HG03139 (cell line): ENCODE data around the gene GNAT1.
A peak's percentile ranks its signal among the peaks of the same experiment; 100 is the strongest.
"Not testable (repeated sequence)": the region's sequence is repeated elsewhere in the genome, so short reads cannot be mapped to it uniquely, and the experiment has no call there.

Source experiments
- ATAC-seq: cut with Tn5 transposase; IDR thresholded peaks from one replicate; pipeline ENCODE4 v1.9.1; 2021; ENCODE audit not compliant: unreplicated experiment

Gene GNAT1

GRCh38 chr3:50237754-50238548 is 46.5 kb downstream of the GNAT1 start:
- no peak for ATAC-seq

DNA sequence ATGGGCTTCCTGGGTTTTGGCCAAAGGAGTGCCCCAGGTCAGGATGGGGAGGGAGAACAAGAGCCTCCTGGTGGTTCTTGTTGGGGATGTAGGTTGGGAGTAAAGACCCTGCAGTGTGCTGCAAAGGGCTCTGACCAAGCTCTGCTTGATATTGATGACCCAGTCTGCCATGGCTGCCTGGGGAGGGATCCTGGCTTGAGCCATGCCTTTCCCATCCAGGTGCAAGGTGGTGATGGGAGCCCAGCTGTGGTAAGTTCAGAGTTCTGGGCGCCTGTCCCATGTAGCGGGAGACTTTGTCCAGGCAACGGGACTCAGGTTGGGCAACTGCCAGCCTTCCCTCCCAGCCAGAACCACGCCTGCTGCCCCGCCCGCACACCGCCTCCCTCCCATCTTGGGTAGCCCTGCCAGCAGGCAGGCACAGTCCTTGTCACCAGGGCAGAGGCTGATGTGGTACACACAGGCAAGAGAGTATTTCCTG is 47.2 kb downstream of the GNAT1 start:
- ATAC-seq = no peak

- no peak for ATAC-seq
Observed at GRCh38 chr3:50239649-50240048, 48.2 kb downstream of the GNAT1 start.

GRCh38 chr3:50241163-50241562 is 49.8 kb downstream of the GNAT1 start:
- ATAC-seq = no peak

- ATAC-seq = no peak
Observed at GRCh38 chr3:50241713-50242380, 50.4 kb downstream of the GNAT1 start.

GRCh38 chr3:50242381-50242770 is 51.0 kb downstream of the GNAT1 start:
- no peak for ATAC-seq

DNA sequence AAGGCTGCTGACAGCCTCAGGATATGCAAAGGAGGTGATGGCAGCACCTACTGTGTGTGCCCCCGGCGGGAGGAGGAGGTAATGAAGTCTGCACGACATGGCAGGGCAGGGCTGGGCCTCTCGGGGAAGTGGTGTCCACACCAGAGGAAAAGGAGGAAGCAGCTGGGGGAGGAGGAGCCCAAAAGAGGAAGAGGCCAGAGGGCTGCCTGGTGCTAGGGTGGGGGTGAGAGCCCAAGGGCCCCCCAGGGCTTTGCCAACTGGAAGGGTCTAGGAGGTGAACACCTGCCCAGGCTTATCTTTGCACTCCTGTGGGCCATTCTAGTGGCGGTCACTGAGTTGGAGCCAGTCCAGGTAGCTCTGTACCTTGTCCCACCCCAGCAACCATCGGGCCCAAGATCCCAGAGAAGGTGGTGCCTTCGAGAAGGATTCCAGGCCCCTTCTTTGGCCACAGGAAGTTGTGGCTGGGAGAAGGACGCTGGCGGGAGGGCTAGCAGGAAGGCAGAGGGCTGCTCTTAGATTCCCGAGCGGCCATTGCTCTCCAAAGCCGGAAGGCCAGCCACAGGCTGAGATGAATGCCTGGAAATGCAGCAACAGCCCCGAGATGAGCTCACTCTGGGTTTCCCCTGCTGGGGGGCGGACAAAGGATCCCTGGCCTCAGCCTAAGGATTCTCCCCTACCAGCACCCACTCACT is 51.6 kb downstream of the GNAT1 start:
- no peak for ATAC-seq

GRCh38 chr3:50243543-50243895 is 52.1 kb downstream of the GNAT1 start:
- ATAC-seq = no peak

DNA sequence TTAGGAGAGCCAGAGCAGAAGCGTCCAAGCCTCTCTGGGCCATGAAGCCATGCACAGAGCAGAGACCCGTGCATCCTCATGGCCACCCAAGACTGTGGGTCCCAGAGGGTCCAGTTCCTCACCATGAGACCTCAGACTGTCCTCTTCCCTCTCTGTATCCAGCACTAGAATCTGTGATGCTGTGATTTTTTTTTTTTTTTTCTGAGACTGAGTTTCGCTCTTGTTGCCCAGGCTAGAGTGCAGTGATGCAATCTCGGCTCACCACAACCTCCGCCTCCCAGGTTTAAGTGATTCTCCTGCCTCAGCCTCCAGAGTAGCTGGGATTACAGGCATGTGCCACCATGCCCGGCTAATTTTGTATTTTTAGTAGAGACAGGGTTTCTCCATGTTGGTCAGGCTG is 53.4 kb downstream of the GNAT1 start:
- ATAC-seq = not testable (repeated sequence)

DNA sequence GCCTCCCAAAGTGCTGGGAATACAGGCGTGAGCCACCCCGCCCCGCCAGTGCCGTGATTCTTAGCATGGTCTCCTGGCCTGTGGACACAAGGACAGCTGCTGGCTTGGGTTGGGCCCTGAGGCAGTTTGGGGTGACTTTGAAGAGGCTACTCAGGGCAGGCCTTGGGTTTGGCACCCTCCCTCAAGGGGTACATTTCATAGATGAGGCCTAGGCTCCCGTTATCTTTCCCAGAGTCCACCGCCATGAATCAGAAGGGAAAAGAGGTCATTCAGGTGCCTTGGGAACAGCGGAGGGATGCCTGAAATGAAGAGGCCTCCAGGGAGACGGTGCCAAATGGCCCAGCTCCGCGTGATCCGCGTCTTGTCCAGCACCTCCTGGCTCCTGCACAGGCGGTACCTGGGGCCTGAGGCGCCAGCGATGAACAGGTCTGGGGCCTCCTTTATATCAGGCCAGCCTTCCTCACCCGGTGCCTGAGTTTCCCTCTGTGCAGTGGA is 53.9 kb downstream of the GNAT1 start:
- ATAC-seq = no peak

GRCh38 chr3:50245831-50246516 is 54.6 kb downstream of the GNAT1 start:
- peak; percentile 57 for ATAC-seq

DNA sequence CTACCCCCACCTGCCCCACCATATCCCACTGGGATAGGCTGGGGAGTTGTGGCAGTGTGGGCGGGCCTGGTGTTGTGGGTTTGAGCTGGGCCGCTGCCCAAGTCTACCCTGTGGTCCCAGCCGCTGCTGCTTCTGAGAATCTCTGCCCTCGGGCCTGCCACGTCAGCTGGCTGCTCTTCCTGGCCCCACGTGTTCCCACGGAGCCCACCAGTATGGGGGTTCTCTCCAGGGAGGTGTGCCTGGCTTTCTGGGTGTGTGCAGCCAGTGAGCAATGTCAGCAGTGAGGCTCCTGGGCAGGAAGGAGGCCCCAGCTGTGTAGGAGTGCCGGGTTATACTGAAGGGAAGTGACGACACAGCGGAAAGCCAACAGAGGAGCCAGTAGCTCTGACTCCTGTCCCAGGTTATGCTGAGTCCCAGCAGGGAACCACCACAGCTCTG is 55.1 kb downstream of the GNAT1 start:
- ATAC-seq = peak; percentile 47
